IPS DF 19.7 (cell line): ENCODE measurements around the gene CSF1.
"Not testable (repeated sequence)": the region's sequence is repeated elsewhere in the genome, so short reads cannot be mapped to it uniquely, and the experiment has no call there.

Experiments
- DNase-seq: peaks from one replicate; pipeline ENCODE4 v3.0.0-alpha.2; 2013; ENCODE audit warnings: low read depth, low spot score

The CSF1 gene, protein sequence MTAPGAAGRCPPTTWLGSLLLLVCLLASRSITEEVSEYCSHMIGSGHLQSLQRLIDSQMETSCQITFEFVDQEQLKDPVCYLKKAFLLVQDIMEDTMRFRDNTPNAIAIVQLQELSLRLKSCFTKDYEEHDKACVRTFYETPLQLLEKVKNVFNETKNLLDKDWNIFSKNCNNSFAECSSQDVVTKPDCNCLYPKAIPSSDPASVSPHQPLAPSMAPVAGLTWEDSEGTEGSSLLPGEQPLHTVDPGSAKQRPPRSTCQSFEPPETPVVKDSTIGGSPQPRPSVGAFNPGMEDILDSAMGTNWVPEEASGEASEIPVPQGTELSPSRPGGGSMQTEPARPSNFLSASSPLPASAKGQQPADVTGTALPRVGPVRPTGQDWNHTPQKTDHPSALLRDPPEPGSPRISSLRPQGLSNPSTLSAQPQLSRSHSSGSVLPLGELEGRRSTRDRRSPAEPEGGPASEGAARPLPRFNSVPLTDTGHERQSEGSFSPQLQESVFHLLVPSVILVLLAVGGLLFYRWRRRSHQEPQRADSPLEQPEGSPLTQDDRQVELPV

GRCh38 chr1:109910123-109910962 lies at the start of gene CSF1:
Gene CSF1, plus strand, starts transcription at chr1:109910849. Its CDS starts 175 bp downstream, at chr1:109911024.
- DNase-seq: no peak

DNA sequence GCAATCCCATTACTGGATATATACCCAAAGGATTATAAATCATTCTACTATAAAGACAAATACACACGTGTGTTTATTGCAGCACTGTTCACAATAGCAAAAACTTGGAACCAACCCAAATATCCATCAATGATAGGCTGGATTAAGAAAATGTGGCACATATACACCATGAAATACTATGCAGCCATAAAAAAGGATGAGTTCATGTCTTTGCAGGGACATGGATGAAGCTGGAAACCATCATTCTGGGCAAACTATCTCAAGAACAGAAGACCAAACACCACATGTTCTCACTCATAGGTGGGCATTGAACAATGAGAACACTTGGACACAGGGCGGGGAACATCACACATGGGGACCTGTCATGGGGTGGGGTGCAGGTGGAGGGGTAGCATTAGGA lies 49.0 kb upstream of the CSF1 start:
- DNase-seq: not testable (repeated sequence)

GRCh38 chr1:109863667-109864046 lies 47.0 kb upstream of the CSF1 start:
- no peak for DNase-seq

DNA sequence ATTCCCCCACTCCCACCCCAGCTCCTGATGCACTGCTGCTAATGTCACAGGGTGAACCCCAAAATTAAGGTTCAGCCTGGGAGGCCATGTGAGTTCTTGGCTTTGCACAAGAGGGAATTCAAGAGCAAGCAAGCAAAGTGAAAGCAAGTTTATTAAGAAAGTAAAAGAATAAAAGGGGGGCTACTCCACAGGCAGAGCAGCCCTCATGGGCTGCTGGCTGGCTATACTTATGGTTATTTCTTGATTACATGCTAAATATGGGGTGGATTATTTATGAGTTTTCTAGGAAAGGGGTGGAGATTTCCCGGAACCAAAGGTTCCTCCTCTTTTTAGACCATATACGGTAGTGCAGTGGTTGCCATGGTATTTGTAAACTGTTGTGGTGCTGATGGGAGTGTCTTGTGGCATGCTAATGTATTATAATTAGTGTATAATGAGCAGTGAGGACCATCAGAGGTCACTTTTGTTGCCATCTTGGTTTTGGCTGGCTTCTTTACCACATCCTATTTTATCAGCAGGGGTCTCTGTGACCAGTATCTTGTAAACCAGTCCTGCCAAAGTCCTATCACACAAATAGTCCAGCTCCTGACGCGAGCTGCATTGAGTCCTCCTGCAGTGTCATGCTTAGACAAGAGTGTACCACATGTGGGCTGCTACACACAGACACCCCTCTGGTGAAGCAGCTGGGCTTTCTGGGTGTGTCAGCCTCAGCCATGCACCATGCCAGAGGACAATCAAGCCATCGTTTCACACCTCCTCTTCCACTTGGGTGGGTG lies 46.4 kb upstream of the CSF1 start:
- DNase-seq: no peak

DNA sequence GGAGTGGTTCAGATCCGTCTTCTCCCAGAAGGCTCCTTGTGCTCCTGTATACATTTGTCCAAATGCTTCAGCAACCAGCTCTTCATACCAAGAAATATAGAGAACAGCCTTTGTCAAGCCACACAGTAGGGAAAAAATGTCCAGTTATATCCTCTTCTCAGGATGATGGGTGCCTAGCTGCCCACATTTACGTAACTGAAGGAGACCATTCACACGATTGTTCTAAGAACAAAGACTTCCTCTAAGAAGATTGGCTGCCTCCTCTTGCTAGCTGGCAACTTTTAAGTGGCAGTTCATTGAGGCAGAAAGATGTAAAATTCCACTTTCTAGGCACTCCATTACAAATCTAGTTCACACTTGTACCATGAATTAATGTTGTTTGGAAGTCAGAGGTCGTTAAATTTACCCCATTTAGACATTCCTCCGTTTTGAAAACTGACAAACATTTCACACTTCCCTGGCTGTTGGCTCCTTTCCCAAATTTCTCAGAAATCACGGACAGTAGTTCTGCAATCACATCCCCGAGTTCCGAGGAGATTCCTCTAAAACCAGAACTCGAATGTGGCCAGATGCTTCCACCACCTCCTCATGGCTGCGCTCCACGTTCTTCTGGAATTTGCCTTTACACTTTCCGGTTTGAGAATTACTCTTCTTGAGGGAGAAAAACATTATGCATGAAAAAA lies 45.6 kb upstream of the CSF1 start:
- DNase-seq: no peak

GRCh38 chr1:109866071-109866470 lies 44.6 kb upstream of the CSF1 start:
- DNase-seq: no peak

DNA sequence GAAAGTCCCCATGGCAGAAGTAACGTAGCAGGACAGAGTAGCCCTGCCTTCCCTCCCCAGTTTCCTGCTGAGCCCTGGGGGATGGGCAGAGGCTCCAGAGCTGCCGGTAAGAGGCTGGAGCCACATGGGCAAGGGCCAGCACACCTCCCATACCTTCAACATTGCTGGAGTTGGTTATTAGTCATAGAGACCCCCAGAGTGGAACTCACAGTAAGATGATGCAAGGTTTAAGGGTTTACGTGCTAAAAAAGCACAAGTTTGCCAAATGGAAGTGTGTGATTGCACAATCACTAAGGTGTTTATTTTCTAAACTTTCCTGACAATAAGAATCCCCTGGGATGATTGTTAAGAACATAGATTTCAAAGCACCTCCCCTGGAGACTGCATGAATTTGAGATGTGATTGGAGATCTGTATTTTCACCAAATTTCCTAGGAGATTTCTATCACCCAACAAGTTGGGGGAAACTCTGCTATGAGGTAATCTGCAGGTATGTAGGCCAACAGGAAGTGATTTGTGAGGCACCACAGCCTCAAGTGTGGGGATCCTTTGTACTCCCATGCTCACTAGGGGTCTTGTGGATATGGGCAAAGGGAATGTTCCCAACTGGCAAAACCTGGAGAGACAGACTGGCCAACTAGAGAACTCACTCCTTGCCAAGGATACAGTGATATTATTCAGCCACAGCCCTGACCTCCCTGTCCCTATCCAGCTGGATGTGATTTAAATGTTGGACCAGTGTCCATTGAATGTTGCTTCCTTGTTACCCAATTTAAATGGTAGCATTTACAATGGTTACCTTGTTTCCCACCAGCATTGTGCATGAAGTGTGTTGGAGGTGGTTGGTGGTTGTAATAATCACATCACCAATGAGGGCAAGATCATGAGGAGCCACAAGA lies 37.1 kb upstream of the CSF1 start:
- no peak for DNase-seq

- no peak for DNase-seq
Observed at GRCh38 chr1:109874445-109874844, 36.2 kb upstream of the CSF1 start.

- DNase-seq: no peak
Observed at GRCh38 chr1:109875874-109876273, 34.8 kb upstream of the CSF1 start.

DNA sequence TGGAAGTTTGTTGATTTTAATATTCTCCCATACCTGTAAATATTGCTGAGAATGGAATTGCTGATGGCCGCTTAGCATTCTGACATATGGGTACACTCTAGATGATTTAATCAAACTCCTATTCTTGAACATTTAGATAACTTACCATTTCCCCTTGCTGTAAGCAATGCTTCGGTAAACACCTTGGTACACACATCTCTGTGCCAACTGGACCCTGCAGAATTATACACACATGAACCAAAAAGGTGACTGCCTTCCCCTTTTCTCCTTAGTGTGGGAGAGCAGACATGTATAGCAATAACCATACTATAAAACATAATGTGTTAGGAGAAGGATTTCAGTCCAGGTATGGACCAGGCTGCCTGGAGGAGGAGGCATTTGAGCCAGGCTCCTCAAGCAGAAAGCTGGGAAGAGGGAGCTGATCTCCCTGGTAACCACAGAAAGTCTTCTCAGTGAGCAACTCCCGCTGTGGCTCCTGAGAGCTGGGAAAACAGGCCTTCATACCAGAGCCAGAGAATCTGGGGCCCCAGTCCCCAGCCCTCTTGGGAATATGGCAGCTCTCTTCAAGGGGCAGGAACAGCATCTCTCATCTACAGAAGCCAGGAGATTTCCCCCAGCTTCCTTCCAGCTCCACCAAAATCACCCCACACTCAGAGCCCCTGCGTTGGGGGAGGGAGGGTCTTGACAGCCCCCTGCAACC lies 33.9 kb upstream of the CSF1 start:
- DNase-seq: no peak

DNA sequence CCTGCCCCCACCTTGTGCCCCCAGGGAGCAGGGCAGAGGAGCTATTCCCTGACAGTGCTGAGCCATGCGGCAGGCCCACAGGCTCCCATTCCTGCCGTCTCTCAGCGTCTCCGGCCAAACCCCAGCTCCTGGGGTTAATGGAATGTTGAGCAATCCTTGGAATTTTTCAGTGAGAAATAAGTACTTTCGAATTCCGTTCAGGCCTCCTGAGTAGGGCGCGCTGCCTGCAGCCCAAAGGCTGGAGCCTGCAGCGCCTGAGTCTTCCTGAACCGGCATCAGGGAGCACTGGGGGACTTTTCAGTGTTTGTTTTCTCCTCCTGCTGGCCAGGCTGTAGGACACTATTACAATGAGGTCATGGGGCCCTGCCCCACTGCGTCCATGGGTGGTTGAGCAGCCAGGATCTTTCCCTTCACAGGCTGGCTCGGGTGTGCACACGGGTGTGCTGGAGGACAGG lies 33.3 kb upstream of the CSF1 start:
- peak; percentile 76 for DNase-seq

GRCh38 chr1:109877776-109878175 lies 32.9 kb upstream of the CSF1 start:
- no peak for DNase-seq

DNA sequence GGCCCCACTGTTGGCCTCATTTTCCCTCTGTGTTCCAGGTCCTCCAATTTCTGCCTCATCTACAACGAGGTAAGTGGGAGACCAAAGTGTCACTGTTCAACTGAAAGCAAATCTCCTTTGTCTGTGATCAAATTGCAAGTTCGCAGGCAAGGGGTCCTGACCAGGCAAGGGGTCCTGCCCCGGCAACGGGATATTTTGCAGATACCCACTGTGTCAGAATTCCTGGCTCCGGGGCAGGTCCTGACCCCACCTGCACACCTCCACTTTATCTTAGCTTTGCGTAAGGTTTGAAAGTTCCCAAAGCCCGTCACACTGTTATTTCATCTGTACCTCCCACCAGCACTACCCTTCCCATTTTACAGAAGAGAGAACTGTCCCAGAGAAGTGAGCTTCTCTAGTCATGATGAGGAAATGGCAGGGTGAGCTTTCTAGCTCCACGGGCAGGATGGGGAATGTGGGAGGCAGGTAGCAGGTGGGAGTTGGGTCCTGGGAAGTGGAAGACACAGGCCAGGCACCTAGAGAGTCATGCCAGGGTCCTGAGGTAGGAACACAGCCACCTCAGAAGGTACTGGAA lies 32.0 kb upstream of the CSF1 start:
- DNase-seq: no peak

DNA sequence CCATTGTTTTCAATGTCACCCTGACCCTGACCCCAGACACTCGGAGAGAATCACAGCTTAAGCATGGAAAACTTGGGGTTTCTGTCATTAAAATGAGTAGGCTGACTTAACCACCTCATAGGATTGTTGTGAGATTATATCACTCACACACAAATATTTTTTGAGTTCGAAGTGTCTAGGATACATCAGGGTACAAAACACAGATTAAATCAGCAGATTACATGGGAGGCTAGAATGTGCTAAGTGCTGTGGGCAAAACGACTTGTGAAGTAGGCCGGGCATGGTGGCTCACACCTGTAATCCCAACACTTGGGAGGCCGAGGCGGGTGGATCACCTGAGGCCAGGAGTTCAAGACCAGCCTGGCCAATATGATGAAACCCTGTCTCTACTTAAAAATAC lies 31.3 kb upstream of the CSF1 start:
- not testable (repeated sequence) for DNase-seq

DNA sequence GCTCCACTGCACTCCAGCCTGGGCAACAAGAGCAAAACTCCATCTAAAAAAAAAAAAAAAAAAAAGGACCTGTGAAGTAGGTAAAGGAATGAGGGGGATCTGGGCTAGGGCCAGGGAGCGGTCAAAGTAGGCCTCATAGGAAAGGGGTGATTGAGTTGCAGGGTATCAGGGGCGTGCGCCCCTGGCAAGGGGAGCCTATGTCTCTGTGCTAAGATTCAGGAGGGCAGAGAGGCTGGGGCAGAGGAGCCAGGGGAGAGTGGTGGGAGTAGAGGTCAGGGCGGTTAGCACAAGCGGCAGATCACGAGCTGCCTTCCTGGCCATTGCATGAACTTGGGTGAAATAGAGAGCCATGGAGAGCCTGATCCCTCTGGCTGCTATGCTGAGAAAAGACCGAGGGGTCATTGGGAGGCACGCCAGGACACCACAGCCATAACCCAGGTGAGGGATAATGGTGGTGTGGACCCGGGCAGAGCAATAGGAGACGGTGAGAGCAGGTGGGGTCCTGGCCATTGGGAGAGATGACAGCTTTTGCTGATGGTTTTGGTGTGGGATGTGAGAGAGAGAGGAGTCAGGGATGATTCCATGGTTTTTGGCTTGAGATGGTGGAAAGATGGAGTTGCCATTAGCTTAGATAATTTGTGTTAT lies 30.6 kb upstream of the CSF1 start:
- DNase-seq: no peak

DNA sequence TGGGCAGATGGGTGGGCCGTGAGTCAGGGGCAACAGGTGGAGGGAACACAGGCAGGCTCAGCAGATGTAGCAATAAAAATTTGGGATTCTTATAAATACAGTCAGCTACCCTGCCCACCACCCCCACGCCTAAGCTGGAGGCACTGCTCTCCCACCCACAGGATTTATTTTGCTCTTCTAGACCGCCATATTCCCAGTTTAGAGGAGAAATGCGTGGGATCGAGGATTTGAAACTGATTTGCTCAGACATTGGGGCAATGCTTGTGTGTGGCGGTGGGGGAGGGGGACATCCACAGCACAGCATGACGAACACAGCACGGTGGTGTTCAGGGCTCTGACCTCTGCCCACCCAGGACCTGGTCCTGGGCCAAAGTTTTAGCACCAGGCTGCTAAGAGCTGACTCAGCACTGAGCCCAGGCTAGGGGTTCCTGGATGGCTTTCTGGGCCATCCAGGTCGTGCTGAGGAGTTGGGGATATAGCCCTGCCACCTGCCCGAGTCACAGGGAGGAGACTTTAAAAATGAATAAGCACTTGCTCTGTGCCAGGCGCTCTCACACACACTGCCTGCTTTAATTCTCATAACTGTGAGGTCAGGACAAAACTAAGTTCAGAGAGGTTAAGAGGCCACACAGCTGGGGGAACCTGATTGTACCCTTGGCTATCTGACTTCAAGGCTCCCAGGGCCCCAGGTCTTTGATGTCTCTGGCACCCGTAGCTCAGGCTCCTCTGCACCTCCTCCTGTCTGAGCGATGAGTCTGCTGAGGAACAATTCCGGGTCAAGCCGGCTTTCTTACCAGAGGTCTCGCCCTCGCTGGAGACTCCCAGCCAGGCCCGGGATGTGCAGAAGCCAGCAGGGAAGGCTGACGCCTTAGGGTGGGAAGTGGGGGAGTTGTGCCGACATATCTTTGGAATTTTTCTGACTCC lies 29.4 kb upstream of the CSF1 start:
- no peak for DNase-seq

DNA sequence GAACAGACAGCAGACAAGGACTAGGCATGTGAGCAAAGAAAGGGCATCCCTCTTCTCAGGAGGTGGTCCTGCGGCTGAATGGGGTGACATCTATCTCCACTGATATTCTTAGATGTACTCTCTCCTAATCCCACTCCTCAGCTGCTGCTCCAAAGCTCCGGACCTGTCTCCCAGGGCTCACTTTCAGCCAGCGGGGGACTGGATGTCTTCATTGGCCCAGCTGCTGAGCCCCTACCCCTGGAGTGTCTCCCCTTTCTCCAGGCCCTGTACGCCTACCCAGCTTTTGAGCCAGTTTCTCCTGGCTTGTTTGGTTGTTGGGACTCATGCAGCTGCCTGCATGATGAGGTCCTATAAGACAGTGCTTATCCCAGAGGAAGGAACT lies 28.8 kb upstream of the CSF1 start:
- no peak for DNase-seq
